SK-N-SH (cell line): Measurements from ENCODE around the gene OR4P4. TPM values are rescaled to one million over a fixed set of nuclear protein-coding genes. Genes with fewer than 3 reads are reported as not detected.

Experiments used
- CTCF ChIA-PET: fragments of 300-600, 350-600 bp; formaldehyde crosslinking; extraction: SDS; loops from one replicate; lab custom pipeline; 2021; lab: Yijun Ruan, JAX
- POLR2A ChIA-PET: fragments of 350-600 bp; sonication (Branson Sonifier 250); formaldehyde crosslinking; extraction: SDS; loops from one replicate; lab custom pipeline; 2020; ENCODE audit warnings: antibody characterized with exemption, inconsistent platforms; lab: Yijun Ruan, JAX
- DNase-seq: peaks from one replicate; pipeline ENCODE4 v3.0.0; 2012
- H2AFZ ChIP-seq: fragments of 200-600 bp; sonication (generic); 2 replicates; pipeline ENCODE4 v1.8.1; 2016; ENCODE audit warnings: antibody characterized with exemption, mild to moderate bottlenecking, low read depth
- H3F3A ChIP-seq: fragments of 200-600 bp; sonication (generic); replicated peaks from 2 replicates; pipeline ENCODE3; 2016; ENCODE audit warnings: antibody characterized with exemption, mild to moderate bottlenecking; ENCODE audit not compliant: insufficient read depth
- H3K27ac ChIP-seq, 2 experiments: fragments of 200-500 bp in 1 of 2; fragments of 200-600 bp in 1 of 2; sonication (Bioruptor generic) in 1 of 2; sonication (generic), shearing (Covaris generic) in 1 of 2; 2 replicates each; pipeline versions ENCODE4 v1.5.1 to v1.6.1; 2014 to 2016; ENCODE audit warnings: low read depth in 2 of 2, inconsistent platforms in 1 of 2, low read length in 1 of 2, mild to moderate bottlenecking in 1 of 2, mixed read lengths in 1 of 2
- H3K27me3 ChIP-seq: fragments of 200-600 bp; sonication (generic), shearing (Covaris generic); 2 replicates; pipeline ENCODE4 v1.6.1; 2016; ENCODE audit warnings: mixed run types; ENCODE audit not compliant: insufficient read depth
- H3K36me3 ChIP-seq, 2 experiments: fragments of 200-500 bp in 1 of 2; fragments of 200-600 bp in 1 of 2; sonication (Bioruptor generic) in 1 of 2; sonication (generic) in 1 of 2; replicated peaks in 1 of 2; 2 replicates each; pipeline versions ENCODE3 to v1.5.1; 2014 to 2016; ENCODE audit warnings: low read length in 1 of 2, mild to moderate bottlenecking in 1 of 2; ENCODE audit not compliant: insufficient read depth in 2 of 2, control insufficient read depth in 1 of 2
- H3K4me1 ChIP-seq, 2 experiments: fragments of 200-500 bp in 1 of 2; fragments of 200-600 bp in 1 of 2; sonication (Bioruptor generic) in 1 of 2; sonication (generic), shearing (Covaris generic) in 1 of 2; 2 replicates each; pipeline versions ENCODE4 v1.5.1 to v1.6.1; 2014 to 2016; ENCODE audit warnings: low read depth in 1 of 2, low read length in 1 of 2, mixed run types in 1 of 2; ENCODE audit not compliant: insufficient read depth in 2 of 2, control insufficient read depth in 1 of 2
- H3K4me2 ChIP-seq: fragments of 200-600 bp; sonication (generic), shearing (Covaris generic); 2 replicates; pipeline ENCODE4 v1.6.1; 2017; ENCODE audit warnings: mixed run types
- H3K4me3 ChIP-seq, 2 experiments: fragments of 200-500 bp in 1 of 2; fragments of 200-600 bp in 1 of 2; sonication (Bioruptor generic) in 1 of 2; sonication (generic), shearing (Covaris generic) in 1 of 2; 2 replicates each; pipeline versions ENCODE4 v1.5.1 to v1.8.1; 2014 to 2016; ENCODE audit warnings: low read depth in 2 of 2, inconsistent platforms in 1 of 2, low read length in 1 of 2, mild to moderate bottlenecking in 1 of 2, mixed read lengths in 1 of 2, moderate library complexity in 1 of 2
- H3K79me2 ChIP-seq: fragments of 200-600 bp; sonication (generic); 2 replicates; pipeline ENCODE4 v1.8.1; 2017; ENCODE audit warnings: mild to moderate bottlenecking; ENCODE audit not compliant: insufficient read depth
- H3K9ac ChIP-seq: fragments of 200-600 bp; sonication (generic); 2 replicates; pipeline ENCODE4 v1.6.1; 2017; ENCODE audit warnings: mixed run types
- H3K9me2 ChIP-seq: fragments of 200-600 bp; sonication (generic); 2 replicates; pipeline ENCODE4 v1.6.1; 2017; ENCODE audit warnings: mixed run types
- H3K9me3 ChIP-seq: fragments of 200-600 bp; sonication (generic); 2 replicates; pipeline ENCODE4 v1.6.1; 2017; ENCODE audit warnings: mixed run types, mild to moderate bottlenecking, moderate library complexity
- H4K20me1 ChIP-seq: fragments of 200-600 bp; sonication (generic); 2 replicates; pipeline ENCODE4 v1.6.1; 2017; ENCODE audit warnings: mild to moderate bottlenecking, mixed run types; ENCODE audit not compliant: insufficient read depth
- EP300 ChIP-seq, 2 experiments: IDR thresholded peaks; 2 replicates each; pipeline versions ENCODE4 v1.4.0 to v1.6.1; 2012; ENCODE audit warnings: borderline replicate concordance in 1 of 2, low read depth in 1 of 2, low read length in 1 of 2
- EZH2phosphoT487 ChIP-seq: fragments of 200-600 bp; sonication (generic); IDR thresholded peaks from 2 replicates; pipeline ENCODE4 v1.6.1; 2017; ENCODE audit warnings: low read depth, mixed run types, mild to moderate bottlenecking, antibody characterized with exemption, moderate library complexity, borderline replicate concordance
- FOSL2 ChIP-seq: IDR thresholded peaks from 2 replicates; pipeline ENCODE4 v1.4.0; 2012; ENCODE audit warnings: low read depth, mild to moderate bottlenecking, moderate library complexity, borderline replicate concordance
- FOXJ3 ChIP-seq: sonication (generic); formaldehyde crosslinking; IDR thresholded peaks from 2 replicates; pipeline ENCODE4 v1.5.1; 2020; ENCODE audit warnings: mild to moderate bottlenecking, missing genetic modification reagents
- GABPA ChIP-seq: IDR thresholded peaks from 2 replicates; pipeline ENCODE4 v1.4.0; 2012; ENCODE audit warnings: low read depth, mild to moderate bottlenecking
- GATA2 ChIP-seq: sonication (generic); formaldehyde crosslinking; IDR thresholded peaks from 2 replicates; pipeline ENCODE4 v1.5.0; 2020; ENCODE audit warnings: mild to moderate bottlenecking, missing genetic modification reagents
- JUND ChIP-seq: IDR thresholded peaks from 2 replicates; pipeline ENCODE4 v1.4.0; 2012
- PBX3 ChIP-seq: IDR thresholded peaks from 2 replicates; pipeline ENCODE4; 2012
- POLR2AphosphoS5 ChIP-seq: IDR thresholded peaks from 2 replicates; pipeline ENCODE4 v1.6.1; 2012; ENCODE audit warnings: low read depth, low read length
- RAD21 ChIP-seq: IDR thresholded peaks from 2 replicates; pipeline ENCODE4 v1.6.1; 2012; ENCODE audit warnings: mild to moderate bottlenecking, low read length
- RCOR1 ChIP-seq: fragments of 150-350 bp; IDR thresholded peaks from 2 replicates; pipeline ENCODE4 v1.6.1; 2017; ENCODE audit warnings: antibody characterized with exemption, low read length
- RFX5 ChIP-seq: IDR thresholded peaks from 2 replicates; pipeline ENCODE4 v1.6.1; 2012; ENCODE audit warnings: mild to moderate bottlenecking, improper control_type of control experiment, low read length
- RXRA ChIP-seq: IDR thresholded peaks from 2 replicates; pipeline ENCODE4 v1.4.0; 2012; ENCODE audit warnings: low read depth, mild to moderate bottlenecking, borderline replicate concordance
- SMC3 ChIP-seq: IDR thresholded peaks from 2 replicates; pipeline ENCODE4 v1.6.1; 2012; ENCODE audit warnings: low read depth, low read length, improper control_type of control experiment
- TAF1 ChIP-seq: IDR thresholded peaks from 2 replicates; pipeline ENCODE4 v1.6.1; 2012; ENCODE audit warnings: low read depth, mild to moderate bottlenecking, low read length, moderate library complexity, borderline replicate concordance
- TCF12 ChIP-seq: IDR thresholded peaks from 2 replicates; pipeline ENCODE4 v1.4.0; 2012
- ZBTB33 ChIP-seq: IDR thresholded peaks from 2 replicates; pipeline ENCODE4 v1.4.0; 2012; ENCODE audit warnings: low read depth, borderline replicate concordance
- WGBS: methylation state at CpG from one replicate; pipeline ENCODE4 v1.1.6; 2017; ENCODE audit warnings: low lambda C conversion rate; 5-methylcytosine and 5-hydroxymethylcytosine counted together
- polyA plus RNA-seq, 3 experiments: library from polyadenylated mRNA; depleted of rRNA; stranded (reverse); fragments of >200 nt; gene quantifications; 2 replicates each; pipeline ENCODE4 v1.2.3, GENCODE V29; 2012
- TF ChIP-seq, protein P1 (sequence below): fragments of 150-350 bp; IDR thresholded peaks from 2 replicates; pipeline ENCODE4 v1.6.1; 2016; ENCODE audit warnings: mild to moderate bottlenecking, low read depth, low read length

The OR4P4 gene
- polyA plus RNA-seq, 1 of the 3 experiments (the other 2 are of a cell fraction), result not detected

DNA sequence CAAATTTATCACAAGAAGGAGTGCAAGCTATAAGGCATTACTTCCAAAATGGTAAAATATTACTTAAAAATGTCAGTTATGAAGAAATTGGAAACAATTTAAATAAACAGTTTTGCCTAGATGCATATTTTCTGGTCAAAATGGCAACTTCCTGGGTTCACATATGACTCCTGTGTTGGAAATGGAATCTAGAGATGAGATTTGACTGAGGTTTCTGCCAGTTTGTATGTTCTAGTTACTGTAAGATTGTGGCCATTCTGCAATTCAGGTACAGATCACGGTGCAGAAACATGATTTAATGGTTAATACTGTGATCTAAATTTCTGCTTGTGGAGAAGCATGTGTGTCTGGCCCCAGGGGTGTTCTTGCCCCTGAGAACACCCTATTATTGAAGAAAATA, 23.7 kb downstream of the OR4P4 start (continued):
- TF ChIP-seq GATA2 (no peak), RXRA (no peak), SMC3 (no peak)
- TF ChIP-seq, protein P1, sequence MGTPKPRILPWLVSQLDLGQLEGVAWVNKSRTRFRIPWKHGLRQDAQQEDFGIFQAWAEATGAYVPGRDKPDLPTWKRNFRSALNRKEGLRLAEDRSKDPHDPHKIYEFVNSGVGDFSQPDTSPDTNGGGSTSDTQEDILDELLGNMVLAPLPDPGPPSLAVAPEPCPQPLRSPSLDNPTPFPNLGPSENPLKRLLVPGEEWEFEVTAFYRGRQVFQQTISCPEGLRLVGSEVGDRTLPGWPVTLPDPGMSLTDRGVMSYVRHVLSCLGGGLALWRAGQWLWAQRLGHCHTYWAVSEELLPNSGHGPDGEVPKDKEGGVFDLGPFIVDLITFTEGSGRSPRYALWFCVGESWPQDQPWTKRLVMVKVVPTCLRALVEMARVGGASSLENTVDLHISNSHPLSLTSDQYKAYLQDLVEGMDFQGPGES, result no peak

DNA sequence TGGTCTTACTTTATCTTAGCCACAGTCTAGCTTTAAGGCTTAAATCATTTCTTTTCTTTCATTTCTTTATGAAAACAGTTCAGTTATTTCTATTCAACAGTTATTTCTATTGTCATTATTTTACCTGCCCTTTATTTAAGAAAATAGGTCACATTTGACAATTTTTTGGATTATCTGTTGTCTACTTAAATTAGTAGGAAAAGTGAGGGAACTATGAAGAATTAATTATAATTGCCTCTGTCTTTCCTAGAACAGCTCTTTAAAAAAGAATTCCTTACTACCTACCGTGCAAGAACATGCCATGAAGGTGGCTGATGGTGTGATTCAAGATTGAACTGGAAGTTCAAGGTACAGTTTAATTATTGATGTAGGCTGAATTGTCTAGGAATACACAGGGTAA, 27.0 kb downstream of the OR4P4 start, which contains the start of gene OR4C6:
Gene OR4C6 (plus strand): TSS at position 301 of the 400 bp plus-strand sequence. CDS start 2,966 bp downstream, outside the sequence.
- WGBS, result 7% methylated on average over 1 of the region's 1 CpG
- no peak for DNase-seq
- H3K27me3 ChIP-seq, result no peaks in the 10 kb centered on the region
- no peaks in the 10 kb centered on the region for H3K4me1 ChIP-seq
- TF ChIP-seq POLR2AphosphoS5, result no peak
- TF ChIP-seq ZBTB33, result no peak
- TF ChIP-seq EP300 (IDR thresholded peaks at IDR 0.05; ENCODE audit: borderline replicate concordance in 1 of 2, low read depth in 1 of 2, low read length in 1 of 2), result no peak
- no peak for TF ChIP-seq RAD21
- no peak for TF ChIP-seq FOXJ3 (CRISPR knock-in tag)
- no peak for TF ChIP-seq GABPA
- TF ChIP-seq EZH2phosphoT487, result no peak
- no peak for TF ChIP-seq RCOR1
- TF ChIP-seq TAF1, result no peak
- TF ChIP-seq JUND, result no peak
- TF ChIP-seq TCF12, result no peak
- H3K9me2 ChIP-seq, result no peaks in the 10 kb centered on the region
- H3K27ac ChIP-seq, result no peak within 1 kb of the TSS
- H3K9ac ChIP-seq, result no peak within 1 kb of the TSS
- ChIA-PET CTCF (no interaction called here), POLR2A (no interaction called here)
- H3F3A ChIP-seq, result no peaks in the 10 kb centered on the region
- H3K79me2 ChIP-seq, result no peaks in the 10 kb centered on the region
- no peaks in the 10 kb centered on the region for H3K9me3 ChIP-seq
- no peak within 1 kb of the TSS for H2AFZ ChIP-seq
- H3K4me2 ChIP-seq, result no peak within 1 kb of the TSS
- no peak within 1 kb of the TSS for H3K4me3 ChIP-seq
- no peaks in the 10 kb centered on the region for H3K36me3 ChIP-seq
- H4K20me1 ChIP-seq, result no peaks in the 10 kb centered on the region

GRCh38 chr11:55669376-55669775, 34.5 kb downstream of the OR4P4 start:
- no peaks in the 10 kb centered on the region for H4K20me1 ChIP-seq
- H3K9me2 ChIP-seq, result no peaks in the 10 kb centered on the region
- no peaks in the 10 kb centered on the region for H3K36me3 ChIP-seq
- TF ChIP-seq FOSL2 (no peak), RFX5 (no peak), SMC3 (no peak), GABPA (no peak), POLR2AphosphoS5 (no peak), PBX3 (no peak), FOXJ3 (CRISPR knock-in tag) (no peak)
- TF ChIP-seq, protein P1, result no peak
- DNase-seq, result no peak
- no peak overlapping the region for H3K4me2 ChIP-seq
- 11% methylated on average over 2 of the region's 2 CpGs for whole genome bisulfite sequencing
- H2AFZ ChIP-seq, result no peak overlapping the region
- H3K9me3 ChIP-seq, result no peaks in the 10 kb centered on the region
- no peak overlapping the region for H3K27ac ChIP-seq
- no peaks in the 10 kb centered on the region for H3K4me1 ChIP-seq
- no peak overlapping the region for H3K4me3 ChIP-seq
- H3F3A ChIP-seq, result no peaks in the 10 kb centered on the region
- H3K9ac ChIP-seq, result no peak overlapping the region
- ChIA-PET POLR2A (no interaction called here), CTCF (no interaction called here)
- H3K79me2 ChIP-seq, result no peaks in the 10 kb centered on the region
- no peaks in the 10 kb centered on the region for H3K27me3 ChIP-seq
